ENCODE data around the gene ACAP3. TPM values are rescaled to one million over a fixed set of nuclear protein-coding genes. Genes with fewer than 3 reads are reported as not detected.

ACAP3 gene
- total RNA-seq, 1 experiment from 2014 or later = 10.6 TPM

DNA sequence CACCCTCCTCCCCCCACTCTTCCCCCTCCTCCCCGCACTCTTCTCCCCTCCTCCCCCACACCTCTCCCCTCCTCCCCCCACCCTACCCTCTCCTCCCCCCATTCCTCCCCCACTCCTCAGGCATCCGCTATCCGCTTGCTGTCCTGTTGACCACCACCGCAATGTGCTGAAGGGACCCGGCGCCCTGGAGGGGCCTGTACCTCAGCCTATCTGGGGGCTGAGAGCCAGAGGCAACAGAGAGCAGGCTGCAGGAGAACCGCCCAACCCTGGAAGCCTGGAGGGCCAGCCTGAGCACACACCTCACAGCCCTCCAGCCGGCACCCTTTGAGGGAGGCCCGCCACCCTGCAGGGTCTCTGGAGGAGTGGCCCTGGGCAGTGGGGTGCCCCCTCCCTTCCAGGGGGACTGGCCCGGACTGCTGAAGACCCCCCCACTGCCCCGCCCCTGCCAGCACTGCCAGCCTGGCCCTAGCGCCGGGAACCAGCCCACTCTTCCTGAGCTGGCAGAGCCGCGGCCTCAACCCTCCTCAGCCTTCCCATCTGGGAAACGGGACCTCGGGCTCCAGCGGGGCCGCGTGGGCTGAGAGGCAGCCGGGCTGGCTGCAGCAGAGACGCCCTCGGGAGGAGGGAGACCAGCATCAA lies 62.4 kb downstream of the ACAP3 start:
- no peak for DNase-seq (ENCODE audit: low spot score)

DNA sequence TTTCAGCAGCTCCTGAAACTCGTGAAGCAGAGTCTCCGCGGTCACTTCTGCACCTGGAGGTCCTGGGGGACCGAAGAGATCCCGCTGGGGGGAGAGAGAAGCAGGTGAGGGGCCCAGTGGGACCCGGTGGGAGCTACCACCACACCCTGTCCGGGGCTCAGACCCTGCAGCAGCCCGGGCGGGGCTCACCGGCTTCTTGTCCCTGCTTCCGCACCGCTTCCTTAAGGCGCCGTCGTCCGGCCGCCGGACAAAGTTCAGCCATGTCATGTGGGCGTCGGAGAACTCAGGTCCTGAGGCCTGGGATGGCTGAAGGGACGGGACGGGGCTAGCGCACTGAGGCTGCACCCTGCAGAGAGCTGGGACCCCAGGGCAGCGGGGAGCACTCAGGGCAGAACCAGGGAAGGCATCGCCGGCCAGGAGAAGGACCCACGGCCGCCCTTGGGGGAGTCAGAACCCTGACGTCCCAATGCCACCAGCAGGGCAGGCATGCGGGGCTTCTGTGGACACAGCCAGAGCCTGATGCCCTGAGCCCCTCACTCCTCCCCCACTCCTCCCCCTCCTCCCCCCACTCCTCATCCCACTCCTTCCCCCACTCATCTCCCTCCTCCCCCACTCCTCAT lies 63.4 kb downstream of the ACAP3 start:
- no peak for DNase-seq (ENCODE audit: low spot score)

DNA sequence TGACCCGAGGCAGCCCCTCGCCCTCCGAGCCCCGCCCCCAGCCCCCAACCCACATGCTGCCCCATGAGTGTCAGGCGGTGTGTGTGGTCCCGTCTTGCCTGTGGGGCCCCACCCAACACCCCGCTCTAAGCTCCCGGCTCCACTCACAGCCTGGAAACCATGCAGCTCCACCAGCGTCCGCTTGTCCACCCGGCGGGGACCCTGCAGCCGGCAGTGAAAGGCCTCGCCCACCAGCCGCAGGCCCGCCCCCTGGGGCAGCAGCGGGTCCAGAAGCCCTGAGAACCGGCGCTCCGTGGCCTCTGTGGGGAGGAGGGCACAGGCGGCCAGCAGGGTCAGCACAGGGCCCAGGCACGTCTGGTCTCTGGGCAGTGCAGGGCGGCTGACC lies 63.9 kb downstream of the ACAP3 start:
- DNase-seq (ENCODE audit: low spot score) = no peak

DNA sequence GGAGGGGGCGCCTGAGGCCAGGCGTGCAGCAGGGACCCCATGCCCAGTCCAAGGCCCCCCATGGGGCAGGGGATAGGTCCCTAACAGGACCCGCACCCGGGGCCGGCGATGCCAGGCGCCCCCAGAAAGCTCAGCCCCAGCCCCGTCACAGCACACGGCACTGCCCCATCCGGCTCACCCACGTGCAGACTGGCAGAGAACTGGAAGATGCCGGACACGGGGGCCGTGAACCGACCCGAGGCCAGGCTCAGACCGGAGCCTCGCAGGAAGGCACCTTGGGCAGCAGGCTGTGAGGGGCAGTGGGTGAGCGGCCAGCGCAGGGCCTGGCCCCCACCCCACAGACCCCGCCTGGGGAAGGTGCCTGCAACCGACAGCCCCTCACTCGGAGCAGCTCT lies 64.5 kb downstream of the ACAP3 start:
- no peak for DNase-seq (ENCODE audit: low spot score)

DNA sequence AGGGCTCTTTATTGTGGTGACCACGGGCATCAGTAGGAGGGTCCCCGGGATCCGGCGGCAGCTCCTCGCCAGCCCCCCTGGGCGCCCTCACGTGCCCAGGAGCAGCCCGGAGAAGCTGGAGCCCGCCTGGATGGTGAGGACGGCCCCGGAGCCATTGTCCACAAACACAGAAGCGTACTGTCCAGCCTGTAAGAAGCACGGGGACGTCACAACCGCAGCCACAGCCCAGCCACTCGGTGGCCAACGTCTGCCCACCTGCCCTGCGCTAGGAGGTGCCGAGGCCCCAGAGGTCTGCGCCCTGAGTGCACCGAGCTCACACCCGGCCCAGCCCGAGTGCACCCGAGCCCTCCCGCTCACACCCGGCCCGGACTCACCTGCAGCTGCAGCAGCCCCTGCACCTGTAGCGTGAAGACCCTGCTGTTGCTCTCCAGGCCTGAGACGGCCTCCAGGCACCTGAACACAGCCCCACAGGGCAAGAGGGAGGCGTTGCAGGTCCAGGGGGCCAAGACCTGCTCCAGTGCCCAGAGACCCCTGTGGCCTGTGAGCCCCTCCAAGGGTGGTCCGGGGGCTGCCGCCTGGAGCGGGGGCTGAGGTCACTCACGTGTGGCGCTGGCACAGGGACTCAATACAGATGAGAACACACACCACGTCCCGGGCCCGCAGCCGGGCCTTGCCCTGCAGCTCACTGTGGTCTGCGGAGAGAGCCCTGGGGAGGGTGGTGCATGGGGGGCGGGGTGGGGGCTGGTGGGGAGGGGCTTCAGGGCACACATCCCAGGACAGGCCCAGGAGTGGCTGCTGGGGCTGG lies 65.1 kb downstream of the ACAP3 start:
- DNase-seq (ENCODE audit: low spot score) = no peak

Other genes with a start within 250 kb of the ACAP3 start
- gene RNF223, start 233.6 kb downstream of the ACAP3 start, total RNA-seq (2014; rRNA removed; shearing (Covaris generic)) = not detected in 2 replicates
- gene C1orf159, start 191.8 kb downstream of the ACAP3 start, total RNA-seq (2014; rRNA removed; shearing (Covaris generic)) = 11.8 and 16.4 TPM in 2 replicates
- not detected in 2 replicates for gene TTLL10, start 134.1 kb downstream of the ACAP3 start, total RNA-seq (2014; rRNA removed; shearing (Covaris generic))
- not detected in 2 replicates for gene TNFRSF18, start 101.3 kb downstream of the ACAP3 start, total RNA-seq (2014; rRNA removed; shearing (Covaris generic))
- not detected in 2 replicates for gene TNFRSF4, start 93.8 kb downstream of the ACAP3 start, total RNA-seq (2014; rRNA removed; shearing (Covaris generic))
- 101 and 116 TPM in 2 replicates for gene SDF4, start 75.9 kb downstream of the ACAP3 start, total RNA-seq (2014; rRNA removed; shearing (Covaris generic))
- 20.5 and 29.6 TPM in 2 replicates for gene B3GALT6, start 75.7 kb downstream of the ACAP3 start, total RNA-seq (2014; rRNA removed; shearing (Covaris generic))
- gene C1QTNF12, start 61.2 kb downstream of the ACAP3 start, total RNA-seq (2014; rRNA removed; shearing (Covaris generic)) = 0.21 TPM in 1 of 2 replicates, not detected in the other
- 52.7 and 66.5 TPM in 2 replicates for gene UBE2J2, start 34.1 kb downstream of the ACAP3 start, total RNA-seq (2014; rRNA removed; shearing (Covaris generic))
- gene SCNN1D, start 27.5 kb downstream of the ACAP3 start, total RNA-seq (2014; rRNA removed; shearing (Covaris generic)) = 0.53 and 1.9 TPM in 2 replicates
- 24.7 and 29.3 TPM in 2 replicates for gene PUSL1, start 667 bp upstream of the ACAP3 start, total RNA-seq (2014; rRNA removed; shearing (Covaris generic))
- 76.9 and 88.3 TPM in 2 replicates for gene INTS11, start 16.7 kb upstream of the ACAP3 start, total RNA-seq (2014; rRNA removed; shearing (Covaris generic))
- 12.0 and 18.5 TPM in 2 replicates for gene CPTP, start 16.9 kb upstream of the ACAP3 start, total RNA-seq (2014; rRNA removed; shearing (Covaris generic))
- not detected in 2 replicates for gene TAS1R3, start 23.4 kb upstream of the ACAP3 start, total RNA-seq (2014; rRNA removed; shearing (Covaris generic))
- gene DVL1, start 41.5 kb upstream of the ACAP3 start, total RNA-seq (2014; rRNA removed; shearing (Covaris generic)) = 11.7 and 33.3 TPM in 2 replicates
- 41.2 and 46.0 TPM in 2 replicates for gene MXRA8, start 50.6 kb upstream of the ACAP3 start, total RNA-seq (2014; rRNA removed; shearing (Covaris generic))
- 162 and 168 TPM in 2 replicates for gene AURKAIP1, start 67.3 kb upstream of the ACAP3 start, total RNA-seq (2014; rRNA removed; shearing (Covaris generic))
- 46.0 and 49.4 TPM in 2 replicates for gene CCNL2, start 91.4 kb upstream of the ACAP3 start, total RNA-seq (2014; rRNA removed; shearing (Covaris generic))
- 243 and 264 TPM in 2 replicates for gene MRPL20, start 99.4 kb upstream of the ACAP3 start, total RNA-seq (2014; rRNA removed; shearing (Covaris generic))
- gene ANKRD65, start 113.3 kb upstream of the ACAP3 start, total RNA-seq (2014; rRNA removed; shearing (Covaris generic)) = not detected in 2 replicates
- gene VWA1, start 127.8 kb upstream of the ACAP3 start, total RNA-seq (2014; rRNA removed; shearing (Covaris generic)) = 0.04 TPM in 1 of 2 replicates, not detected in the other
- not detected in 2 replicates for gene ATAD3C, start 141.8 kb upstream of the ACAP3 start, total RNA-seq (2014; rRNA removed; shearing (Covaris generic))
- 4.4 and 5.7 TPM in 2 replicates for gene ATAD3B, start 163.8 kb upstream of the ACAP3 start, total RNA-seq (2014; rRNA removed; shearing (Covaris generic))
- gene ATAD3A, start 204.2 kb upstream of the ACAP3 start, total RNA-seq (2014; rRNA removed; shearing (Covaris generic)) = 20.9 and 30.3 TPM in 2 replicates
- not detected in 2 replicates for gene TMEM240, start 232.7 kb upstream of the ACAP3 start, total RNA-seq (2014; rRNA removed; shearing (Covaris generic))

All from H4 (cell line).